Measurements from ENCODE around the gene CDK19. TPM values are rescaled to one million over a fixed set of nuclear protein-coding genes. Genes with fewer than 3 reads are reported as not detected.

Gene CDK19
- total RNA-seq, 1 experiment from 2014 or later = 11.7 TPM

- no peak for TF ChIP-seq PRRX2 (CRISPR knock-in tag; IDR thresholded peaks at IDR 0.05)
These were observed 109.7 kb downstream of the CDK19 start (continued) for GRCh38 chr6:110705543-110705942.

- Mint-ChIP-seq H3K27ac (no peak overlapping the region), H3K27me3 (ENCODE audit: low read depth) (no peaks in the 10 kb centered on the region), H3K9me3 (no peaks in the 10 kb centered on the region), H3K4me3 (no peak overlapping the region), H3K4me1 (peaks cover 10% of the 10 kb centered on the region; the same call in 1 of the 2 replicates), H3K36me3 (no peaks in the 10 kb centered on the region)
- ChIA-PET CTCF (no interaction called here), POLR2A (no interaction called here)
- ATAC-seq (no peak), DNase-seq (ENCODE audit: low spot score) (no peak)
- TF ChIP-seq ETV6 (CRISPR knock-in tag; IDR thresholded peaks at IDR 0.05) (no peak), ZNF423 (CRISPR knock-in tag; IDR thresholded peaks at IDR 0.05) (no peak), HMGA2 (CRISPR knock-in tag; IDR thresholded peaks at IDR 0.05) (no peak), FOXP4 (CRISPR knock-in tag; IDR thresholded peaks at IDR 0.05) (no peak), RELA (CRISPR knock-in tag; IDR thresholded peaks at IDR 0.05; ENCODE audit: borderline replicate concordance) (no peak), GABPB1 (CRISPR knock-in tag; IDR thresholded peaks at IDR 0.05) (peak; percentile 52; the same call in 1 of the 2 replicates), TEAD1 (CRISPR knock-in tag; IDR thresholded peaks at IDR 0.05) (no peak), USF1 (CRISPR knock-in tag; IDR thresholded peaks at IDR 0.05) (no peak)
These were observed 111.2 kb downstream of the CDK19 start for GRCh38 chr6:110703906-110704594.

- CTCF ChIA-PET = interaction anchor here (0.5 to 0.6 kb wide), 2 partner anchors 101 to 120 kb away, joined by 3 to 6 read pairs; no protein-coding TSS in a partner anchor
- ATAC-seq = no peak
- POLR2A ChIA-PET = no interaction called here
These were observed 112.0 kb downstream of the CDK19 start for GRCh38 chr6:110703010-110703905.

More at GRCh38 chr6:110703010-110703905, 112.0 kb downstream of the CDK19 start:
- Mint-ChIP-seq H3K27ac (no peak overlapping the region), H3K36me3 (peaks cover 2% of the 10 kb centered on the region; the same call in 1 of the 2 replicates), H3K4me1 (peaks cover 2% of the 10 kb centered on the region; the same call in 1 of the 2 replicates), H3K9me3 (peaks cover 2% of the 10 kb centered on the region; the same call in 1 of the 2 replicates), H3K4me3 (no peak overlapping the region), H3K27me3 (ENCODE audit: low read depth) (no peaks in the 10 kb centered on the region)
- TF ChIP-seq ZNF138 (CRISPR knock-in tag; conservative IDR thresholded peaks at IDR 0.05) (no peak), PREB (CRISPR knock-in tag; IDR thresholded peaks at IDR 0.05; ENCODE audit: borderline replicate concordance) (no peak), RELA (CRISPR knock-in tag; IDR thresholded peaks at IDR 0.05; ENCODE audit: borderline replicate concordance) (no peak), ELF4 (CRISPR knock-in tag; IDR thresholded peaks at IDR 0.05; ENCODE audit: low read depth) (no peak), ATF3 (CRISPR knock-in tag; conservative IDR thresholded peaks at IDR 0.05) (no peak), ZNF263 (CRISPR knock-in tag; IDR thresholded peaks at IDR 0.05; ENCODE audit: low read depth) (no peak), FOXK1 (CRISPR knock-in tag; IDR thresholded peaks at IDR 0.05) (no peak), E2F4 (CRISPR knock-in tag; IDR thresholded peaks at IDR 0.05; ENCODE audit: borderline replicate concordance, low read depth) (no peak), PRRX2 (CRISPR knock-in tag; IDR thresholded peaks at IDR 0.05) (no peak)
- DNase-seq (ENCODE audit: low spot score) = no peak

Measured in WTC11 (cell line).